HuH-7.5 (cell line): ENCODE results near the gene MYO5A.
"Not testable (repeated sequence)": the region's sequence is repeated elsewhere in the genome, so short reads cannot be mapped to it uniquely, and the experiment has no call there.

Experiments
- DNase-seq: peaks from one replicate; pipeline ENCODE4 v3.0.0; 2011; ENCODE audit warnings: low spot score

The MYO5A gene

DNA sequence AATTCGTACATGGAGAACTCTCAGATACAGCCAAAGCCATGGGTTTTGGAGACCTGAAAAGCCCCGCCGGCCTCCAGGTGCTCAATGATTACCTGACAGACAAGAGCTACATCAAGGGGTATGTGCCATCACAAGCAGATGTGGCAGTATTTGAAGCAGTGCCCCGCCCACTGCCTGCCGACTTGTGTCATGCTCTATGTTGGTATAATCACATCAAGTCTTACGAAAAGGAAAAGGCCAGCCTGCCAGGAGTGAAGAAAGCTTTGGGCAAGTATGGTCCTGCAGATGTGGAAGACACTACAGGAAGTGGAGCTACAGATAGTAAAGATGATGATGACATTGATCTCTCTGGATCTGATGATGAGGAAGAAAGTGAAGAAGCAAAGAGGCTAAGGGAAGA is 23.5 kb downstream of the MYO5A start:
- no peak for DNase-seq

DNA sequence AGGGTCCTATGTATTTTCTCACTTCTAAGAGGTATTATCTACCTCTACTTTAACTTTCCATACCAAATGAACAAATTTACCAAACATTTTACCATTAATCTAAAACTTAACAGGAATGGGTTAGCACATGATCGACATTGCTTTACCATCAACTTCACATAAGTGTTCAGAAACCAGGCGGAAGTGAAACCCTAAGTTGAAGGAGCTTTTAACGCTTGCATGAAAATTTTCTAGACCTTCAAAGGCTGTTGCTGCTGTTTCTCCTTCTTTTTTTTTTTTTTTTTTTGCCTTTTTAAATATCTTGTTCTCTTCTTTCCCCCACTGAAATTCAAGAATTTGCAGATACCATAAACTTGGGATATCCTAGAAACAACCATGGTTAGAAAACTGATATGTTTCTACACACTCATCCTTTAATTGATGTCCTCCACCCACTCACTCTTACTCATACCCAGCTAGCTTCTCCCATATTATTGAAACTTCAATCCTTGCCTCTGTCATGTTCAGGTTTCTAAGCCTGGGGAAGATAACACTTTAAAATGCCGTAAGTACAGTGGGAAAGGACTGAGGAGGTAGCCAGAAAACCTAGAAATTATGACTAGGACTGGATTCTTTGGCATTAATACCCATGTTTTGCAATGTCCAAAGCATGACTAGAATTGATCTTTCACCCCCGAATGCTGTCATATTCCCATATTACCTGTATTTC is 24.7 kb downstream of the MYO5A start:
- DNase-seq: no peak

DNA sequence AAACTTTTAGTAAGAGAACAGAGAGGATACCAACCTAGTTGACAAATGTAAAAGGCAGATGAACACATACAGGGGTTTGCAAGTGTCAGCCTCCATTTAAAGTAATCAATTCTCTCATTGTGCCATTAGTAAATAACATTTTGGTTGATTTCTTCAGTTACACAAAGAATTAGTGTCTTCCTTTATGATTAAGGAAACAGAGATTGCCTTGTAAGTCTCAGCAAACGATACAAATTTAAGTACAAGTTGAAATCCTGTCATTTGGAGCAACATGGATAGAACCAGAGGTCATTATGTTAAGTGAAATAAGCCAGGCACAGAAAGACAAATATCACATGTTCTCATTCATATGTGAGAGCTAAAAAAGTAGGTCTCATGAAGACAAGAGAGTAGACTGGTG is 26.1 kb downstream of the MYO5A start:
- no peak for DNase-seq

DNA sequence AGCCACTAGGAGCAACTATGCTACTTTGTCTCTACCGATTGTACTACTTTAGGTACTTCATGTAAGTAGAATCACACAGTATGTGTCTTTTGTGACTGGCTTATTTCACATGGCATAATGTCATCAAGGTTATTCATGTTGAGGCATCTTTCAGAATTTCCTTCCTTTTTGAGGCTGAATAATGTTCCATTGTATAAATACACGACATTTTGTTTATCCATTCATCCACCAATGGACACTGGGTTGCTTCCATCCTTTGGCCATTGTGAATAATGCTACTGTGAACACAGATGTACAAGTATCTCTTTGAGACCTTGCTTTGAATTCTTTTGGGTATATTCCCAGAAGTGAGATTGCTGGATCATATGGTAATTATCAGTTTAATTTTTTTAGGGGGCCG is 29.2 kb downstream of the MYO5A start:
- no peak for DNase-seq

DNA sequence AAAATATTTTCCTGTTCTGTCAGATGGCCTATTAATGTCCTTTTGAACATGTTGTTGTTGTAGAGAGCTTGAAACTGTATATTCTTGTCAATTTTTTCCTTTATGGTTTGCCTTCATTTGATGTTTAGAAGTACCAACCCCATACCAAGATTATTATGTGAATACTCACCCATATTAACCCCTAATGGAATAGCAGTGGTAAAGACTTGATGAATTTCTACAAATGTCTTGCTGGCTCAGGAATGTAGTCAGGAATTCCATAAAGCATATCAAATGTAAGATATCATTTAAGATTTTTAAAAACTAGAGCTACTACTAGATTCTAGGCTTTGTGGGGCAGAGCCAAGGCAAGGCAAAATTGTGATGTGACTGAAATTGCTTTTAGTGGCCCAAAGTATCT is 30.0 kb downstream of the MYO5A start:
- no peak for DNase-seq

DNA sequence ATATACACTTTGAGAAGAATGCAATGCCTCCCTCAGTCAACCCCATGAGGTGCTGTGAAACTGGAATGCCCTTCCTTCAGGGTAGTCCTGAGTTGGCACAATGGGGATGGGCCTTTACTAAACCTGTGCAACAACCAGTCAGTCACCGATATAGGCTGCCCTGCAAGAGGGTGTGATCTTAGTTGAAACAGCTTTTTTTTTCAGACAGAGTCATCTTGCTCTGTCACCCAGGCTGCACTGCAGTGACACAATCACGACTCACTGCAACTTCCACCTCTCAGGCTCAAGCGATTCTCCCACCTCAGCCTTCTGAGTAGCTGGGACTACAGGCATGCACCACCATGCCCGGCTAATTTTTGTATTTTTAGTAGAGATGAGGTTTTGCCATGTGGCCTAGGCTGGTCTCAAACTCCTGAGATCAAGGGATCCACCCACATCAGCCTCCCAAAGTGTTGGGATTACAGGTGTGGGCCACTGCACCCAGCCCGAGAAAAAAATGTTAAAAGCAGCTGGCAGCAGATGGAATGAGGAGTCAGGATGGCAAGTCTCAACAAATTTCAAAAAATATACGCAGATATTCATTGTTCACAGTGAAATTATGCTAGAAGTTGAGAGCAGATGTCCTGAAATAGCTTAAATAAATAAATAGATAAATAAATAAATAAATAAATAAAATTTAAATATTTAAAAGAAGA is 31.8 kb downstream of the MYO5A start:
- DNase-seq: no peak

DNA sequence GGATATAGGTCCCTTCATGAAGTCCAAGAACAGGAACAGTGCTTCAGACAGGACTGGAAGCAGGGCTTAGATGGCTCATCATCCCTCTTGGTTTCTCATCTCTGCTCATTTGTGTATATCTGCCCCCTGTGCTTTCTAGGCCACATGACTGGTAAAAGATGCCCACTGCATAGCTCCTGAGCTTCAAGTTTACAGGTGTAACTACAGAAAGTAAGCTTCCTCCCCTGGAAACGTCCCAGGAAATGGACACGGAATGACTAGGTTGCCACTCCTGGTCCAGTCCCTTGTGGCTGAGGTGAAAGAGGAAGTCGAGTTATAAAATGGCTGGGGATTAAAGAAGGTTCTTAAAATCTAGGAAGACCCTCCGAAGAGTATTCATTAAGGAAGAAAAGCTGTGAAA is 32.5 kb downstream of the MYO5A start:
- DNase-seq: no peak

DNA sequence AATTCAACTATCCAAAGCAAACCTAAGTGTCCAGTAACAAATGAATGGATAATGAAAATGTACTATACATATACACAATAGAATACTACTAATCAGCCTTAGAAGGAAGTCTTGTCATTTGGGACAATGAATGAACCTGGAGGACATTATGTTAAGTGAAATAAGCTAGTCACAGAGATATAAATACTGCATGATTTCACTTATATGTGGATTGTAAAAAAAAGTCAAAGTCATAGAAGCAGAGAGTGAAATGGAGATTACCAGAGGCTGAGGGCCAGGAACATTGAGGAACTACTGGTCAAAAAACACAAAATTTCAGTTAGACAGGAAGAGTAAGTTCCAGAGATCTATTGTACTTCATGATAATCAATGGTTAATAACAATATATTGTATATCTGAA is 33.6 kb downstream of the MYO5A start:
- no peak for DNase-seq

DNA sequence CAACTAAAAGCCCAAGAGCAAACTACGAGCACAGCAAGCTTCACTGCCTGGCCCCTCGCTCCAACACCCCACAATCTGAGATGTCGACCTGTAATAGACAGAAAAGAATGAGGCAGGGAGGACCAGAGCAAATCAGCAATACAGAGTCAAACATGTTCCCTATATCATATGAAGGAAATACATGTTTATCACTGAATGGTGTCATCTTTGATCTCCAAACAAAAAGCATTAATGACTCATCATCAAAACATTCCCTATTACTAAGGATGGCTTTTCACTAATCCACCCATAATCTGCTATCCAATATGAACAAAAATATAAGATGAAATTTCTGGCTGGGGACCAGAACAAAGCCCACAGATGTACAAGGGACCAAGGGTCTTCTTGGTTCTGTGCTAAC is 34.7 kb downstream of the MYO5A start:
- no peak for DNase-seq

DNA sequence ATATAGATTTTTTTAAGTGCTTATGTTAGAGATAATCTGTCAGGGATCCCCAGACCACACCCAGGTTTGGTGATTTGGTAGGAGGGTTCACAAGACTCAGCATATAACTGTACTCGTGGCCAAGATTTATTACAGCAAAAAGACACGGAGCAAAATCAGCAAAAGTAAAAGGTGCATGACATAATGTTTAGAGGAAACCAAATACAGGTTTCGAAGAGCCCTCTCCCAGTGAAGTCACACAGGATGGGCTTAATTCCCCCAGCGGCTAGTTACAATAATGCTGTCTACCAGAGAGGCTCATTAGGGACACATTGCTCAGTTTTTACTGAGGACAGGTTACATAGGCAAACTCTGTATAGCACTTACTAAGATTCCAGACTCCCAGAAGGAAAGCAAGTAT is 36.5 kb downstream of the MYO5A start:
- no peak for DNase-seq

DNA sequence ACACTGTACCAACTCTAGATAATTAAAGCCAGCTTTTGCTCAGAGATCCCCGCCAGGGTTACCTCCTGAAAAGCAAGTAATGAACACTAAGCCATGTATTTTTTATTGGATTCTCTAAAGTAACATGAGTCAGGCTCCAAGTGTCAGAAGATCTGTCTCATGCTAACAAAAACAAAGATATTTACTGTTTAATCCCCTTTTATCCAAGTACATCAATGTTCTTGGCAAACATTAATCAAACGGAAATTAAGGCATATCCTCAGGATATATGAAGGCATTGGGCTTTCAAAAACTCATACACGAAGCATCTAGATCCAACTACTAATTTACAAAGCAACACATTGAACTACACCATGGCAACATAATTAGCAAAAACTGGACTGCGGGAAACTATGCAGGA is 37.2 kb downstream of the MYO5A start:
- no peak for DNase-seq

DNA sequence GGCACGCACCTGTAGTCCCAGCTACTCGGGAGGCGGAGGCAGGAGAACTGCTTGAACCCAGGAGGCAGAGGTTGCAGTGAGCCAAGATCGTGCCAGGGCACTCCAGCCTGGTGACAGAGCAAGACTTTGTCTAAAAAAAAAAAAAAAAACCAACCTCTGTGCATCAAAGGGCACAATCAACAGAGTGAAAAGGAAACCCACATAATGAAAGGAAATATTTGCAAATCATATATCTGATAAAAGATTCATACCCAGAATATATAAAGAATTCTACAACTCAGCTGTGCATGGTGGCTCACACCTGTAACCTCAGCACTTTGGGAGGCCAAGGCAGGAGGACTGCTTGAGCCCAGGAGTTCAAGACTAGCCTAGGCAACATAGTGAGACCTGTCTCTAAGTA is 39.2 kb downstream of the MYO5A start:
- DNase-seq: not testable (repeated sequence)

DNA sequence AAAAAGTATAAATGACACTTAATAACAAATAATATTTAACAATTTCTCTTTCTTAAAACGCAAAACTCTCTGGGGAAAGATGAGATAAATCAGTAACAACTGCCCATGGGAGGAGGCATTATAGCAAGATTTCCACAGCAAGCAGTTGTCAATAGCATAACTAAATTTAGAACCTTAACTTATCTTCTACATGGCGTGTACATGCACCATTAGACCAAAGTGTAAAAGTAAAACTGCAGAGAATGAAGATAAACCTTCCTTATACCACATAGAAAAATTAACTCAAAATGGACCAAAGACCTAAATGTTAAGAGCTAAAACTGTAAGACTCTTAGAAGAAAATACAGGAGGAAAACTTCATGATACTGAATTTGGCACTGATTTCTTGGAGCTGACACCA is 39.9 kb downstream of the MYO5A start:
- DNase-seq: no peak

DNA sequence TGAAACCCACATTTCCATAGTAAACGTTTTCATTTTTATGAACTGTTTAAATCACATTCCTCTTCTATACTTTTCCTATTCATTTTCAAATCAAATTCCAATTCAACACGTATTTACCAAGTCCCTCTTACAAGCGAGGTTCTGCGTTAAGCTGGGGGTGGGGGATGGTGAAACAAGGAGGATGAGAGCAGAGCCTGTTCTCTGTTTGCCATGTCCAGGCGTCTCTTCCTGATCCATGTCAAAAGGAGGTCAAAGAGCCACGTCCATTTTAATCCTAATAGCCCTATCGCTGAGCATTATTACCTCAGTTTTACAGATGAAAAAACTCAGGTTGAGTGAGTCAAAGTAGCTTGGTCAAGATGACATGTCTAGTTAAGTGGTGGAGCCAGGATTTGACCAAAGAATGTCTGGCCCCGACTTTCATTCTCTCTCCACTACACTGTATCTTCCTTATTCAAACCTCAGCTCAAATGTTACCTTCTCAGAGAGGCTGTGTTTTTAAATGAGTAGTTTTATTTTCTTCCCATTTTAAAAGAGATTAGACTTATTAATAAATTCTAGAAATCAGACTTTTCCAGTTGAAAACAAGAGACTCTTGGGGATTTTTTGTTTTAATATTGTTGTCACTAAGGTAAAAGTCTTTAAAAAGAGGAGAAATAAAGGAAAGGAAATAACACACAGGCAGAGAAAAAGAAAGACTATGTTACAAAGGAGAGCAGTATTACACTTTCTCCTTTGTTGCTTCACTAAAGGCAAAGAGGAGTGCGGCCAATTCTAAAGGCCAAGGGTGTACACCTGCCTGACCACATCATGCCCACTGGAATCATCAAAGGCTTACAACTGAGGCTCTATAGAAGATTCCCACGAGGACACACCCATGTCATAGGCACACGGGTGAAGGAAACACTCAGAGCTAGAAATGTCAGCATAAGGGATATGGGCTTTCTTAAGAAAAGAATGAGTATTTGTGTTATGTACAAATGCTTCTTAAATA is 42.4 kb downstream of the MYO5A start:
- DNase-seq: no peak

DNA sequence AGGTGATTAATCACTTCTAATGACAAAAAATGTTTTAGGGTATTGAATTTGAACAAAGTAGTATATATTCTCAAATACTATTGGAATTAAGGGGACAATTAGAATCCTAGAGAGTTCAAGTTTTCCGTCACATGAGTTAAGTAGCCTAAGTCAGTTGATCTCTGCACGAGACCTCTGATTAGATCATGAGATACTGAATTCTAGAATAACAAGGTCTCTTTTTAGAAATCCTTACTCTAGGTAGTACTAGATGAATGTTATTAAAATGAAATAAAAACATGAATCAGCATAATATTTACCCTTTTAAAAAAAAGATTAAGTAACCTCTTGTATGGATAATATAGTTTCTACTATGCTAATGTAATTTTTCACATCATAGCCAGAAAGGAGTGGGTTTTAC is 43.4 kb downstream of the MYO5A start:
- DNase-seq: no peak

DNA sequence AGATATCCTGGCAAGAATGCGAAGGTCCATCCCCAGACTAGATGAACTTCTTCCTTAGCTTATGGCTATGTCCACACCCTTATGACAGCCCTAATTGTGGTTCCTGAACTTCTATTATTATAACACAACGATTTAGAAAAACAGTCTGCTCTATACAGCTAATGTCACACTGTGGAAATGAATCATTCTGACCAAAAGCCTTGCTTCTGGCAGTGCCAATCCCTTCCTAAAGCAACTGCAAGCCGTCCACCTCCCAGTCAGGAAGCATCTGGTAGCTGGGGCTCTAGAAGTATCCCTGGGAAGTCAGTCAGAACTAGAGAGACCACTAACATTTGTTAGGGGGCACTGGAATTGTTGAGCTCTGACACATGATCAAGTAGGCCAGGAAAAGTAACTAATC is 45.0 kb downstream of the MYO5A start:
- no peak for DNase-seq

DNA sequence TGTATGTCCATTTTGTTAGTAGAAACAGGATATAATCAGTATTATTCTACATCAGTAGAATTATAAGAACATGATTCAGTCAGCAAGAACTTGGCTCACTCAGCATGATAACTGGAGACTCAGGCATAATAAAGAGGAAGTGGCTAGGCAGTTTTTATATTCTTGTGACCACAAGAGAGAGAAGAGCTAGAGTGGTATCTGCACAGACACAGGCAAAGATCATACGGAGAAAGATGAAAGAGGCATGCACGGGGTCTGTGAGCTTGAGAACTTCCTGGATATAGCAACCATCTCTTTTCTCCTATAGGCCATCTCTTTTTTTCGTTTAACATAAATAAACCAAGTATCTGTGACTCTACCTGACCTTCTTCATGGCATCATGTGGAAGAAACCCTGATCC is 46.8 kb downstream of the MYO5A start:
- no peak for DNase-seq

DNA sequence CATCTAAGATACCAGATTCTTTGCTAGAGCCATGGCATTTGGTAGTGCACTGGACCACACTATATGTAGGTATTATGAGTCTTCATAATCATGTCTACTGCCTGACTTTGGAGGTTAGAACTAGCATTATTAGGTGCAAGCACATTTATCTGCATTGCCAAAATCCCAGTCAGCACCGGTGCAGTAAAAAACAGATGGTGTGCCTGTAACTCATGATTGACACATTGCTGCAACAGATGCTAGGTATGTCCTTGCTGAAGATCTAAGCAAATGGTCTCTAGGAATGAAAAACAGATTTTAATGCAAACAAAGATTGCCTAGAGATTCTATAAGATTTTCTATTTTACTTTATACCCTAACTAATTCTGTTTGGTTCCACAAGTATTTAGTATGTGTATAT is 47.7 kb downstream of the MYO5A start:
- no peak for DNase-seq

DNA sequence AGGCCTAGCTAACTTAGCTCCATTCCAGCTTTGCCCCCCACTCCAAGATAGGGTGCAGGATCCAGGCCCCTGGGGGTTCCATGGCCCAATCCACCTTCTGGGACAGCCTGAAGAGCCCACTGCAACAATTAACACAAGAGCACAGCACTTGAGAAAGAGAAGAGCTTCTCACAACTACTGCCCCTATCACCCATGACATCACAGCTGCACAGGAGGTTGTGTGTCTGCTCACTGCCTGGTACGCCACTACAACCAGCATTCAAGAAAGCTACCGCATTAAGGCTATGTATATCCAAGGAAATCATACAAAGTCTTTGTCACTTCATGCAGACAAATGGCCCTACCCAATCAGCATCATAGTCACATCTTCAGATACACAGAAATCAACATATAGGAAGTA is 62.0 kb downstream of the MYO5A start:
- DNase-seq: no peak

DNA sequence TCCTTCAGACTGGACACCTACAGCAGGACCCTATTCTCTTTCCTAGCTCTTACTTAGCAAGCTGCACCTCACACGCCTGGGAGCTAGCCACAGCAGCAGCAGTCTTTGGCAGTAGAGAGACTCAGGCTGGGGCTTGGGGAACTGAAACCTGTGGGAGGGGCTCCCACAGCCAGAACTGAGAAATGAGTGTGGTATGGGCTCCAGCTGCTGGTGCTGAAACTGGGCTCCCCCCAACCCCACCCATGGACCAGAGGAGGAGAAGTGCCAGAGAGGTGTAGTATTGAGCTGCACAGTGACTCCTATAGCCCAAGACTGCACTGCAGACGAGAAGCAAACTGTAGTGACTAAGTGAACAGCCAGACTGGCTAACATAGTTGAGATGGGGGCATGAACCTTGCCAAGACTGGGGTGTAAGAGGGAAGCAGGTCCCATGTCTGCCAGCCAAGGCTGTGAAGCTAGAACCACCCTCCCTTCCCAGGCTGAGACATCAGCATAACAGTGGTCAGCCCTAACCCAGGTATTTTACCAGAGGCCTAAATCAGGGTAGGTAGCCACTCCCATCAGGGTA is 62.5 kb downstream of the MYO5A start:
- DNase-seq: no peak

DNA sequence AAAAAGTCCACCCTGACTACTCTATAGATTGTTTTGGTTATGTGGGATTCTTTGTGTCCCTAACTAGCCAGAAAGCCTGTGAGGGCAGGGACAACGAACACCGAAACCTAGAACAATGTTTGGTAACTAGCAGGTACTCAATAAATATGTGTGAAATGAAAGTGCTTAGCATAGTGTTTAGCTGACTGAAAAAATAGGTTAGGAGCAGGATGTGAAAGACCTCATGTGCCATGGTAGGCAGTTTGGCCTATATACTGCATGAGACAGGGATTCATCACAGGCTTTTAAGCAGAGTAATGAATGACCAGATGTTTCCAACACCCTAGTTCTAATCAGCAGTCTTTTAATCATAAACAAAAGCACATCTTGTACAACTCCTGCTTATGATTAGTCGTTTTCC is 64.2 kb downstream of the MYO5A start:
- DNase-seq: no peak

DNA sequence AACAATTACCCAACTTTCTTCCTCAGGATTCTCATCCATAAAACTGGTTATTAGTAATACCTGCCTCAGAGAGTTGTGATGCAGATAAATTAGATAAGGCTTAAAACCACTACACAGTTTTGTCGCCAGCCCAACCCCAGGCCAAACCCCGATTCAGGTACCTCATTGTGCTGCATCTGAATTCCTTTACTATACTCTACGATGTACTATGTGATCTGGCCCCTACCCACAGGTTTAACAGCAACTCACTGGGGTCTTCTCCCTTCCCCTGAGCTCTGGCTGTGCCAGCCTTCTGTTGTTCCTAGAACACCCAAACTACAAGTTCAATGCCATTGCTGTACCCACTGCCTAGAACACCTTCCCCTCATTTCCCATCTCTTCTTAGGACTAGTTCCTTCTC is 64.6 kb downstream of the MYO5A start:
- DNase-seq: no peak

DNA sequence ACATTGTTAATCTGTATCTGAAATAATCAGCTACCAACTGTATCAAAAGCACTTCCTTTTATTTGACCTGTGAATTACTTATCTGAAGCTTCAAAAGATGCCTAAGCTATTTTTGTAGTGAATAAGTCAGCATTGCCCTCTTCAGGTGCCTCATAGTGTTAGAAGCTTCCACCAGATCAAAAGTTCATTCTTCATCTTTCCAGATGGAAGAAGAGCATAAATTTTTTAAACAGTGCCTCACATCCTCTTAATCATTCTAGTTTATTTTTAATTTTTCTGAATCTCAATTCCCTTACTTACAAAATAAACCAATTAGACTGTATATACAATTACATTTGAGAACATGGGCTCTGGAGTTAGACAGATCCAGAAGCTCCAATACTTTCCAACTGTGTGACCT is 65.0 kb downstream of the MYO5A start:
- DNase-seq: no peak
